Activated effector memory CD4-positive, alpha-beta T cell treated with Interleukin-2 at 50 U/mL for 16 hours (primary cell): ENCODE results near the gene TFF3.

Source experiments
- DNase-seq: peaks from one replicate; pipeline ENCODE4 v3.0.0-alpha.2; 2020

The TFF3 gene

DNA sequence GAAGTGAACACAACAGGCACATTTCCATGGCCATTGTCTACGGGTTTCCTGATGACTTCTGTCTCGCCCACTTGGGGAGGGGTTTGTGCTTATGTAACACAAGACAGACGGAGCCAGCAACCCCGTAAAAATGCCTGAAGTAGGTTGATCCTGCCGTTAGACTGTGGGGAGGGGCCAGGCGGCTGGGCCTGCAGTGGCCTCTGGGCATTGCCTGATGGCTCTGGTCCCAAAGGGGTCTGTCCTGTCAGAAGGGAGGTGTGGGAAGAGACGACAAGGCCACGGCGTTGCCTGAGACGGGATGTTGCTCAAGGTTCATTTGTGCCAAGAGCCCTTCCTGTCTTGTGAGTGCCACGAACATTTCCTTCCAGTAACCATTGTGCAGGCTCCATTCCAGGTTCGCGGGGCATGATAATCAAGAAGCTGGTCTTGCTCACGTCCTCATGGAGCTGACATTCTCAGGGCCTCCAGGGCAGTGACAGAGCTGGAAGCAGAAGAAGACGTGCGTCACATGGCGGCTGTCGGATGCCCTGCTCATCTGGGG, 51.5 kb downstream of the TFF3 start:
- no peak for DNase-seq

DNA sequence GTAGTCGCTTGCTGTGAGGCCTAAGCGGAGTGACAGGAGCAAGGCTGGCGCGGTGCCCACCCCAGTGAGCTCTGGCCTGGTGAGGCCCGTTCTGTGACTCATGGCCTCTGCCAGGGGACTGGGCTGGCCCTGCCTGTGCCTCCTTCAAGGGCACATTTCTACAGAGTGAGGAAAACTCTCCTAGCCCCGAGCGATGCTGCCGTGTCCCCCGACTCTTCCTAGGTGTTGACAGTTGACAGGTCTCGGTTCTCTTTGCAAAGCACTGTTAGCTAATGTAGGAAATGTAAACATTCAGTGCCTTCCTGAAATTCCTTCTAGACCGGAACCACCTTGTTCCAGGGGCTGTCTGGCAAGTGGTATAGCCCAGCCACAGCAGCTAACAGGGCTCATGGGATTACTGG, 52.4 kb downstream of the TFF3 start:
- DNase-seq: no peak

DNA sequence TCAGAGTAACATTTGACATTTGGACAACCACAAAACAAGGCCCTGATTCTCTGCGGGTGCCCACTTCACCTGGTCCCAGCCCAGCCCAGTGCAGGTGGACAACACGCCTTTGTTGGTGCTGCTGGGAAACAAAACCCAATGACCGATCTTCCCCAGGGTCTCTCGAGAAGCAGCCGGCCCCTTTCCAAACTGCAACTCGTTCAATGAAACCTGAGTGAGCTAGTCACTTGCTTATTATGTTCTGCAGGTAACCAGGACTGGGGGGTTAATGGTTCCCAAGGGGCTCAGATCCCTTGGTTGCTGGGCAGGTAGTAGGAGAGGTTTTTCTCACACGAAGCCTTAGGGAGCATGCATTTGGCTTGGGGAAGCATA, 53.4 kb downstream of the TFF3 start:
- DNase-seq: no peak
